HUES6 (cell line): ENCODE data around the gene ZNF519.

Experiments
- H3K27ac ChIP-seq: 2 replicates; pipeline ENCODE4 v1.7.0; 2013; ENCODE audit warnings: low read depth, mild to moderate bottlenecking, low read length, inconsistent platforms
- H3K27me3 ChIP-seq: 2 replicates; pipeline ENCODE4 v1.6.1; 2013; ENCODE audit warnings: low read length; ENCODE audit not compliant: control insufficient read depth, insufficient read depth
- H3K36me3 ChIP-seq: 2 replicates; pipeline ENCODE4 v1.6.1; 2013; ENCODE audit warnings: low read length; ENCODE audit not compliant: control insufficient read depth, insufficient read depth
- H3K4me1 ChIP-seq: 2 replicates; pipeline ENCODE4 v1.6.1; 2013; ENCODE audit warnings: low read length; ENCODE audit not compliant: control insufficient read depth, insufficient read depth
- H3K4me3 ChIP-seq: 2 replicates; pipeline ENCODE4 v1.5.1; 2013; ENCODE audit warnings: low read depth, low read length
- H3K9ac ChIP-seq: one replicate; pipeline ENCODE4 v1.6.1; 2013; ENCODE audit warnings: mild to moderate bottlenecking, low read length
- H3K9me3 ChIP-seq: 2 replicates; pipeline ENCODE4 v1.6.1; 2013; ENCODE audit warnings: low read depth, low read length; ENCODE audit not compliant: control insufficient read depth, insufficient read depth

Gene ZNF519

DNA sequence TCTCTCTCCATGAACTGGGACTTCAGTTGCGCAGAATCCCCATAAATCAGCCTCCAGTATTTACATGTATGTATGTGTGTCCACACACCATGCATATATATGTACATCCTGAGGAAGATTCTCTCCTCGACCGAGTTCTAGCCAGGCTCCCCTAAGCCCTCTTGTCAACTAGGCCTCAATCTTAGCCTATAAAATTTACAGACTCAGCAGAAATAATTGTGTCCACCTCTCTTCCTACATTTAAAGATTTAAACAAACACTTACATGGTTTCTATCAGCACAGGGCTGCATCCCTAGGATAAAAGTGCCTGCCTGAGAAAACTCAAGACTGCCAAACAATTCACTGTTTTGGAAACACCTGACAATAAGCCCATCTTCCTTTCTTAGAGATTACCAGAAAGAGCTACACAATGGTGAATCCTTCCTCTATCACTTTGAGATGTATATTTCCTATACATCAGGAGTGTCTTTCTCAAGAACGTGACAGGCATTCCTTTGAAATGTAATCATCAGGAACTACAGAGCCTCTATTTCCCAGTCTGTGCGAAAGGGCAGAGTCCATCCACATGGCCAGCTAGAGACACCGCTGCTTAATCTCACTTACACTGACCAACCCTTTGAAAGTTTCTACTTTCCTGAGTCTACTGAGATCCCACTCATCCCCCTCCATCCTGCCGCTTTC is 39.5 kb downstream of the ZNF519 start:
- H3K27me3 ChIP-seq: no peaks in the 10 kb centered on the region

DNA sequence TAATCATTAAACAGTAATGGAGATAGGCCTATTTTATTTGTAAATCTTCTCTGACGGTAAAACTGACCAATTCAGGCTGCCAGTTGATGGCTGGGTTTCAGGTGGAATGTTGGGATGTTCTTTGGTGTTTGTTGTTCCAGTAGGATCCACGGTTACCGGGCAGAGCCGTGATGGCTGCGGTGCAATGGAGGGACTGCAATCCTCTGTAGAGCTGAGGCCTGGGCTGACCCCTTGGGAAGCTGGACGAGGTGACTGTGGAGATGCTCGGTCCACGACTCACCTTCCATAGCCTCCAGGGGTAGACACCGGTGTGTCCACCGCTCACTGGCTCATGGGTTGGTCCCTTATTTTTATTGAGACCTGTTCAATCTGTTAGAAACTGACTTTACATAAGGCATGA is 42.5 kb downstream of the ZNF519 start:
- H3K4me3 ChIP-seq: no peak overlapping the region
- no peak overlapping the region for H3K27ac ChIP-seq
- no peaks in the 10 kb centered on the region for H3K9me3 ChIP-seq
- H3K4me1 ChIP-seq: peaks cover 7% of the 10 kb centered on the region
- H3K27me3 ChIP-seq: no peaks in the 10 kb centered on the region
- H3K9ac ChIP-seq: no peak overlapping the region
- H3K36me3 ChIP-seq: 0 out of 2 replicates have a peak, but pooled peaks cover 5% of the 10 kb centered on the region

More for the DNA sequence above, 39.5 kb downstream of the ZNF519 start:
- H3K4me3 ChIP-seq: no peak overlapping the region
- H3K4me1 ChIP-seq: no peaks in the 10 kb centered on the region
- peaks cover 27% of the 10 kb centered on the region for H3K36me3 ChIP-seq
- no peak overlapping the region for H3K27ac ChIP-seq
- H3K9me3 ChIP-seq: peaks cover 14% of the 10 kb centered on the region; the same call in 1 of the 2 replicates
- no peak overlapping the region for H3K9ac ChIP-seq

DNA sequence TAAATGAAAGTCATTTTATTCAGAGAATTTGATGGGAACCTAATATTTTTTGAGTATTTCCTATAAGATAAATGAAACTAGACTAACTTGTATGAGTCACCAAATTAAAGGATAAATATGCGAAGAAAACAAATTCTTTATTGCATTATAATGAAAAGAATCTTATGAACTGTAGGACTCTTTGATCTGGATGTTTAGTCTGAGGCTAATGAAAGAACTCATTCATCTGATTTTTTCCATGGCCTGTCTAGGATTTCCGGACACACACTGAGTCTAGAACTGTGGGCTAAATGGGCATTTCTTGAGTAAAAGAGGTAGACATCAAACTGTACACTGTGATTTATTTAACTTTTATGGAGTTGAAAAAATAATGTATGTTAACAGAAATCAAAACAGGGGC is 43.0 kb downstream of the ZNF519 start:
- Histone ChIP-seq H3K36me3 (0 out of 2 replicates have a peak, but pooled peaks cover 5% of the 10 kb centered on the region), H3K4me1 (peaks cover 7% of the 10 kb centered on the region), H3K27ac (no peak overlapping the region), H3K4me3 (no peak overlapping the region), H3K9me3 (no peaks in the 10 kb centered on the region), H3K27me3 (no peaks in the 10 kb centered on the region), H3K9ac (no peak overlapping the region)

DNA sequence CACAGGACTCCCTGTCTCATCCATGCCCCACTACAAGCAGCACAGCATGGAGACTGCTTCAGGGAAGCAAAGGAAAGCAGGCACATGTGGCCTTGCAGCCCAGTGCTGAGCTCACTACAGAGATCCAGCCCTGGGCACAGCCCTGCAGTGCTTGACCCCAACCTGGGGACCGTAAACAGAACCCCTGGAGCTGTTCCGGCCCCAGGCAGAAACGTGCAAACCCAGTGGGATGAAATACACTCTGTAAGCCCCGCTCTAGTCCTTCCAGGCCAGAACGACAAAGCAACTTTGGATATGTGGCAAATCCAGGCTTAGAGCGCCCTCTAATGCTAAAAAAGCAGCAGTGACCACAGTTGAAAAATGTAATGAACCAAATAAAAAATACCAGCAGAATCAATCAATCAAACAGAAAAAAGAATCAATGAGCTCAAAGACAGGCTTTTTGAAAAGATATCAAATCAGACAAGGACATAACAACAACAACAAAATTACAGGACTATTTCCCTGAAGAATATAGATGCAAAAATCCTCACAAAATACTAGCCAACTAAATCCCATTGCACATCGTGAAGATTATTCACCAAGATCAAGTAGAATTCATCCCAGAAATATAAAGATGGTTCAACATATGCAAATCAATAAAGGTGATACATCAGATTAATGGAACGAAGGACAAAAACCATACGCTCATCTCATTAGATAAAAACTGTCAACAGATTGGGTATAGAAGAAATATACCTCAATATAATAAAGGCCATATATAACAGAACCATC is 45.6 kb downstream of the ZNF519 start:
- Histone ChIP-seq H3K9ac (no peak overlapping the region), H3K36me3 (no peaks in the 10 kb centered on the region), H3K27me3 (no peaks in the 10 kb centered on the region), H3K27ac (no peak overlapping the region), H3K9me3 (no peaks in the 10 kb centered on the region), H3K4me3 (no peak overlapping the region), H3K4me1 (peaks cover 7% of the 10 kb centered on the region)

DNA sequence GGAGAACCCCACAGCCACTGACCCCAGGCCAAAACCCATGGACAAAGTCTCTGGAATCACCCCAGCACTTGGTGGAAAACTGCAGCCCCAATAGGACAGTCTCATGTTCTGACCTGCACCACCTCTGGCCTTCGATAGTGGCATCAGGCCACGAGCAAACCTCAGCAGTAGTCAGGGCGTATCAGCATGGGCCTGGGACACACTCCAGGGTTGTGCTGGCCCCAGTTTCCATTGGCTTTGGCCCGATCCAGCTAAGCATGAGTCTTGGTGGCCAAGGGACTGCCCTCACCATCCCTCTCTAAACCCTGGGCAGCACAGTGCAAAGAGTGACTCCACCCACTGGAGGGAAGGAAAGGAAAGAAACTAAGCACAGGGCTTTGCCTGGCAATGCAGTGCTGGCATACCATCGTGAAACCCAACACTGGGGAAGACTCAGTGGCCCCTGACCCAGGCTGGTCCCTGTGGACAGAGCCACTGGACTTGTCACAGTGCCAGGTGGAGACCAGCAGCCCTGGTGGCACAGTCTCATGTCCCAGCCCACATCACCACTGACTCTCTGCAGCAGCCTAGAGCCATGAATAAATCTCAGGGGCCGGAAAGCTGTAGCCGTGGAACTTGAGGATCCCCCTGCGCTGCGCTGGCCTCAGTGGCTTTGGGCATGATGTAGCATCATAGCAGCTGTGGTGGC is 46.3 kb downstream of the ZNF519 start:
- no peaks in the 10 kb centered on the region for H3K36me3 ChIP-seq
- H3K9ac ChIP-seq: no peak overlapping the region
- H3K27me3 ChIP-seq: no peaks in the 10 kb centered on the region
- H3K27ac ChIP-seq: no peak overlapping the region
- no peaks in the 10 kb centered on the region for H3K9me3 ChIP-seq
- H3K4me1 ChIP-seq: peaks cover 7% of the 10 kb centered on the region
- no peak overlapping the region for H3K4me3 ChIP-seq

DNA sequence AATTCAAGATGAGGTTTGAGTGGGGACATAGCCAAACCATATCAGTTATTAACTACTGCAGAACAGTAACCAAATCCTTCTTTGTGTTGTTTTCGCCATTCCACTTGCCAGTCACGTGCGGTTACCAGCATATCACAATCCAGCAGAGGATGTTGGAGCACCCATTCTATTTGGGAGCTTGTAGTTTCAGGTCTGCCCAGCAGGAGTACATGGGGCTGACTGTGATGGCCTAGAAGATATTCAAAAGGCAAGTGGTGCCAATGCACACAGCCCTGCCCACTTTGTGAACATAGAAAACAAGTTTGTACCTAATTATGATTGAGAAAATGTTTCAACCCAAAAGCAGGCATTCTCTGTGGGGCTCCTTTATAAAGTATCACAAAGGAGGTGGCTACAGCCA is 57.0 kb downstream of the ZNF519 start:
- Histone ChIP-seq H3K4me3 (no peak overlapping the region), H3K9ac (no peak overlapping the region), H3K4me1 (no peaks in the 10 kb centered on the region), H3K36me3 (peaks cover 8% of the 10 kb centered on the region; the same call in 1 of the 2 replicates), H3K9me3 (no peaks in the 10 kb centered on the region), H3K27ac (no peak overlapping the region), H3K27me3 (no peaks in the 10 kb centered on the region)

DNA sequence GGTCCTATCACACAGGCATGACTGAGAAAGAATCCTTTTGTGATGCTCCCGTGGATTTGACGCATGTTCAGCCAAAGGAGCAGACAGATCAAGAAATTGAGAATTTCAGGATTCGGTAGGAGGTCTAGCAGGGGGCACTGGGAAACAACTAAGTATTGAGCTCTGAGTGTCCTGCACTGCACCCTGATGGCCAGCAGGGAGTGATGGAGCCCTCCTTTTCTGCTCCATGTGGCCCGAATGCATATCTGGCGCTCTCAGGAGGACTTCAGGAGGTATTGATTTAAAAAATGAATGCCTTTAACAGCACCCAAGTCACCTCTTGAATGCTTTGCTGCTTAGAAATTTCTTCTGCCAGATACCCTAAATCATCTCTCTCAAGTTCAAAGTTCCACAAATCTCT is 58.0 kb downstream of the ZNF519 start:
- Histone ChIP-seq H3K9me3 (no peaks in the 10 kb centered on the region), H3K36me3 (peaks cover 8% of the 10 kb centered on the region; the same call in 1 of the 2 replicates), H3K27me3 (no peaks in the 10 kb centered on the region), H3K4me3 (no peak overlapping the region), H3K27ac (no peak overlapping the region), H3K9ac (no peak overlapping the region), H3K4me1 (no peaks in the 10 kb centered on the region)

DNA sequence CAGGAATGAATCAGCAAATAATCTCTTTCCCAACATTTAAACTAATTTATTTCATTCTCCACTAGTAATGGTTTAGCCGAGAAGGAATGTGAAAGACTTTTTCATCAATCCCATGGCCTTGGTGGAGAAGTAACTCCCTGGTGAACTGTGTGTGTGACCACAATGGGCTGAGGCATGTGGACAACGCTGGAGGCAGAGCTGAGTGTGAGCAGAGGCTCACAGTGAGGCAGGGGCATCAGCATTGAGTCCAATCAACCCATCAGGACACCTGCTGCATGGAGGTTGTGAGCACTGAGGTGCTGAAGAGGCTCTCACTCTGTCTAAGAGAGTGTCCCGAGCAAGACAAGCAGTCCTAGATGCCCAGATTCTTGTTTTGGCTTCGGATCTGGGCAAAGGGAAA is 78.6 kb downstream of the ZNF519 start:
- Histone ChIP-seq H3K27ac (no peak overlapping the region), H3K9ac (no peak overlapping the region), H3K27me3 (no peaks in the 10 kb centered on the region), H3K4me1 (no peaks in the 10 kb centered on the region), H3K9me3 (peaks cover 18% of the 10 kb centered on the region), H3K4me3 (no peak overlapping the region), H3K36me3 (no peaks in the 10 kb centered on the region)
